ENCODE data around the gene GSG1L.

GRCh38 chr16:28067604-28068379, 4.3 kb upstream of the GSG1L start:
- TF ChIP-seq CEBPB (IDR thresholded peaks at IDR 0.05): no peak
- TF ChIP-seq FOXM1 (IDR thresholded peaks at IDR 0.05; ENCODE audit: borderline replicate concordance, low read depth): no peak
- no peak for TF ChIP-seq NFIC (IDR thresholded peaks at IDR 0.05)
- TF ChIP-seq YY1 (IDR thresholded peaks at IDR 0.05; ENCODE audit: low read depth): no peak
- TF ChIP-seq RAD21 (IDR thresholded peaks at IDR 0.05; ENCODE audit: low read depth): no peak
- TF ChIP-seq EP300 (IDR thresholded peaks at IDR 0.05; ENCODE audit: borderline replicate concordance): no peak
- TF ChIP-seq, protein P1, sequence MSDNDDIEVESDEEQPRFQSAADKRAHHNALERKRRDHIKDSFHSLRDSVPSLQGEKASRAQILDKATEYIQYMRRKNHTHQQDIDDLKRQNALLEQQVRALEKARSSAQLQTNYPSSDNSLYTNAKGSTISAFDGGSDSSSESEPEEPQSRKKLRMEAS (IDR thresholded peaks at IDR 0.05): no peak
- no peak for TF ChIP-seq TCF12 (IDR thresholded peaks at IDR 0.05; ENCODE audit: low read depth)
- TF ChIP-seq TEAD4 (IDR thresholded peaks at IDR 0.05): no peak
- TF ChIP-seq REST (IDR thresholded peaks at IDR 0.05; ENCODE audit: low read depth): no peak
